Gastrocnemius medialis (tissue), 4 donors: ENCODE measurements around the gene COPS9.

Experiments used
- CTCF ChIP-seq, 5 experiments: fragments of 450-650 bp in 3 of 5; fragments of 200-600 bp in 2 of 5; sonication (generic) in 2 of 5; IDR thresholded peaks in 4 of 5; conservative IDR thresholded peaks in 1 of 5; 1 replicate in 4 of 5; 2 replicates in 1 of 5; pipeline ENCODE4 v1.5.1; 2016 to 2019; ENCODE audit warnings: antibody characterized with exemption in 5 of 5, mild to moderate bottlenecking in 3 of 5, moderate library complexity in 3 of 5
- POLR2A ChIP-seq, 2 donors: fragments of 450-650 bp; IDR thresholded peaks; one replicate each; pipeline ENCODE4 v1.6.1; 2017; ENCODE audit warnings: antibody characterized with exemption in 2 of 2, mild to moderate bottlenecking in 2 of 2, moderate library complexity in 2 of 2

GRCh38 chr2:240167588-240167880 lies 31.4 kb upstream of the COPS9 start:
- TF ChIP-seq POLR2A (IDR thresholded peaks at IDR 0.05) (no peak), CTCF (IDR thresholded peaks at IDR 0.05 in 4 of 5, conservative IDR thresholded peaks at IDR 0.05 in 1 of 5) (no peak)
